Stimulated activated CD8-positive, alpha-beta memory T cell treated with anti-CD3 and anti-CD28 coated beads, Interleukin-4, amount 100 ng/mL, for 24 hours (primary cell): ENCODE data around the gene DNASE1L3.

Experiments
- DNase-seq: peaks from one replicate; pipeline ENCODE4 v3.0.0-alpha.2; 2020; ENCODE audit warnings: low read depth

Gene DNASE1L3

DNA sequence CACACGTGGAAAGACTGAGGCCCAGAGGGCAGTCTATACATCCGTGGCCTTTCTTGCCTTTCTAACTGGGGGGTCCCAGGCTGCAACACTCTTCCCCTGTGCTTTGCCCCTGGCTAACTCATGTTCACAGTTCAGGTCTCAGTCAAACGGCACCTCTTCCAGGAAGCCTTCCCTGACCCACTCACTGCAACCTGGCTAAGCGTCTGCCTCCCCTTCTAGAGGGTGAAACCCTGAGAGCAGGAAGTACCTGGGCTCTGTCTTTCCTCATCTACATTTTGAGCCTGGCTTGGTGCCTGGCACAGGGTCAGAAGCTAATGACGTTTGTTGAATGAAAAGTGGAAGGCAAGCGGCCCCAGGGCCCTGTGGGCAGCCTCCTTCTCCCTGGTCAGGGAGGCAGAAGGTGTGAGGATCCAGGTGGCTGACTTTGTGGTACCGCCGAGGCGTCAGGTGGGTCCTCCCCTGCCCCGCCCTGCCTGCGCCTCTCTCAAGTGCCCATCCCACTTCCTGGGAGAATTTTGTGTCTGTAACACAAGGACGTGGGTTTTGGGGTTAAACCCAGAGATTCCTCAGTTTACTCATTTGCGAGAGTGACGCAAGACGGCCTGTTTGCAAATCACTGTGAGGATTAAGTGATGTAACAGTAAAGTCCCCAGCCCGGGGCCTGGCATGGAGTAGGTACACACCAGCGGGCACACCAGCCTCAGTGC, 32.1 kb downstream of the DNASE1L3 start:
- DNase-seq: no peak

DNA sequence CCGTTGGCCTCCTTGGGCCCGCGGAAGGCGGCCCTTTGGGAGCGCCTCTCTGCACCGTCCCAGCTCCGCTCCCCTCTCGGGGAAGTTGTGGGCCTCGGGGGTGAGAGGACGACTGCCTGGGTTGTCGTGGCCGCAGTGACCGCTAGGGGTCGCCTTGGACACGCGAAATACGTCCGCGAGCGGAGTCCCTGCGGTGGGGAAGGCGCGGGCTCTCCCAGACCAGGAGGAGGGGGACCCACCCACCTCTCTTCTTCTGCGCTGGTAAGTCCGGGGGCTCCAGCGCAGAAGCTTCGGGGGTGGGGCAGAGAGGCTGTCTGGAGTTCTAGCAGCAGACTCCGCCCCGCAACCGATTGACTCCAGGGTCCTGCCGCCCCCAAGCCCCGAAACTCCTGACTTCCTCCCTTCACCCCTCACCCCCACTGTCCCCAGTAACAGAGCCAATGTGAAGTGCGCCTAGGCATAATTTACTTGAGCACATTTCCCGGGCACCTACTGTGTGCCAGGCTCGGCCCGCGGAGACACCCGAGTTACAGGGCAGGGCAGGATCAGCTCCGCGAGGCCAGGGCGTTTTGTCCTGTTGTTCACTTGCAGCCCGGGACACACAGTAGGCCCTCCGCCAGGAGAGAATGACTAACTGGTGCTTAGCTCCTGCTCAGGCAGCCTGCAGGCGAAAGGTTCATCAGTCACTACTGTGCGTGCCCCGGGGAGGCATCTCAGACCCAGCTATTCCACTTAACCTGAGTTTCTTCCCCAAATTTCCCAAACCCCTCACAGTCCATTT, 32.8 kb downstream of the DNASE1L3 start:
- DNase-seq: peak; percentile 84

GRCh38 chr3:58176827-58177489, 33.8 kb downstream of the DNASE1L3 start:
- no peak for DNase-seq

DNA sequence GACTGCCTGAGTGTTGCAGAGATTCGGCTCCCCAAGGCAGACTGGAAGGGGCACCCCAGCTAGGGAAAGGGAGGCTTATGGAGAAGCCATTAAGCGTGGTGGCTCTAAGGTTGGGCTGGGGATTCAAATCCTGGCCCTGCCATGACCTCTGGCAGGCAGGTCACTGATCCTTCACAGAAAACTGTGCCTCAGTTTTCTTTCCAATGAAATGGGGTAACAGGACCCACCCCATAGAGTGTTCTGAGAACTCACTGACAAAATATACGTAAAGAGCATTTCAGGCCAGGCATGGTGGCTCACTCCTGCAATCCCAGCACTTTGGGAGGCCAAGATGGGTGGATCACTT, 34.6 kb downstream of the DNASE1L3 start:
- DNase-seq: no peak

GRCh38 chr3:58175437-58176184, 35.2 kb downstream of the DNASE1L3 start:
- no peak for DNase-seq

DNA sequence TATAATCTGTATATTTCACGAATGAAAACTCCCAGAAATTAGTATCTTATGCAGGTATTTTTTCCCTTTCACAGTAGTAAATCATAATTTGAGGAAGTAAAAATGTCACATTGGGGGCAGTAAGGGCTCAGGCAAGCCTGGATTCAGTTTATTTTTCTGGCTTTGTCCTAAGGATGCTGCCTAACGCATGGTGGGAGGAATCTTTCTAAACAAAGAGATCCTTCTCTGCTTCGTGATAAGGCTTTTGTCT, 35.7 kb downstream of the DNASE1L3 start:
- no peak for DNase-seq

DNA sequence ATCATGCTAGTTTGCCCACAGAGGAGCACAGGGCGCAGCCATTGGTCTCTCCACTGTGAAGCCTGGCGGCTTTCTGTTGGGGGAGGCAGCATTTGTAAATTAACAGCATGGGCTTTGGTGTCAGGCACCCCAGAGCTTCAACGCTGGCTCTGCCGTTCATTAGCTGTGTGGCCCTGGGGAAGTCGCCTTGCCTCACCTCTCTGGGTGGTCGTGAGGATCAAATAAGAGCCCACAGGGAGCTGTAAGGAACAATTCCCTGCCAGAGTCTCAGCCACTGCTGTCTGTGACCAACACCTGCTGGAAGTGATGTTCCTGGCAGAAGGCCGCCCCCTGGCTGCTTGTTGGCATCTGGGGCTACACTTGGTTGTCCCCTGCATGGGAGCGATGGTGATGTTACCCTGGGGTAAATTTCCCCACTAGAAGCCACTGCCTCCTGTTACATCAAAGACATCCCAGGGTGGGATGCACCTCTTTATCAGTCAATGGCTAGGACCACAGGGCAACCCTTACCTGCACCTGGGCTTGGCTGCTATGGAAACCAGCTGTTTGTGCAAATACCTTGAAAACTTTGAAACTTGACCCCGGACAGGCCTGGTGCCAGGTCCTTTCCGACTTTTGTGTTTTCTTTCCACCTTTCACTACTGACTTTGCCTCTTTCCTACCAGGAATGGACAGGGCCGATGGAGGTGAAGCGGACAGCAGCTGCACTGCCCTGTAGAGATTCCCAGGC, 36.9 kb downstream of the DNASE1L3 start:
- no peak for DNase-seq

- DNase-seq: no peak
Measured at GRCh38 chr3:58173029-58173668, 37.6 kb downstream of the DNASE1L3 start.

GRCh38 chr3:58171126-58171525, 39.6 kb downstream of the DNASE1L3 start:
- no peak for DNase-seq

GRCh38 chr3:58170376-58170775, 40.4 kb downstream of the DNASE1L3 start:
- DNase-seq: no peak

- no peak for DNase-seq
Measured at GRCh38 chr3:58169371-58169770, 41.4 kb downstream of the DNASE1L3 start.

DNA sequence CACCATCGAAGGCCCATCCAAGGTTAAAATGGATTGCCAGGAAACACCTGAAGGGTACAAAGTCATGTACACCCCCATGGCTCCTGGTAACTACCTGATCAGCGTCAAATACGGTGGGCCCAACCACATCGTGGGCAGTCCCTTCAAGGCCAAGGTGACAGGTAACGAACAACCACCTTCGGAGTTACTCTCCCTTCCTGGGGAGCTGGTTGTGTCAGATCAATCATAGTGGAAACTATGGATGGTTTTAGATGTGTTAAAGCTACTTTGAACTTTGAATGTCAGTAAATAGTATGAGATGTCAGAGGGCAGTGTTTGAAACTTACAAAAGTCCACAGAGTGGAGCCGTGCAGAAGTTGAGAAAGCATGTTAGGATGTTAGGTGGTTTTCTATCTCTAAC, 42.3 kb downstream of the DNASE1L3 start:
- DNase-seq: no peak

DNA sequence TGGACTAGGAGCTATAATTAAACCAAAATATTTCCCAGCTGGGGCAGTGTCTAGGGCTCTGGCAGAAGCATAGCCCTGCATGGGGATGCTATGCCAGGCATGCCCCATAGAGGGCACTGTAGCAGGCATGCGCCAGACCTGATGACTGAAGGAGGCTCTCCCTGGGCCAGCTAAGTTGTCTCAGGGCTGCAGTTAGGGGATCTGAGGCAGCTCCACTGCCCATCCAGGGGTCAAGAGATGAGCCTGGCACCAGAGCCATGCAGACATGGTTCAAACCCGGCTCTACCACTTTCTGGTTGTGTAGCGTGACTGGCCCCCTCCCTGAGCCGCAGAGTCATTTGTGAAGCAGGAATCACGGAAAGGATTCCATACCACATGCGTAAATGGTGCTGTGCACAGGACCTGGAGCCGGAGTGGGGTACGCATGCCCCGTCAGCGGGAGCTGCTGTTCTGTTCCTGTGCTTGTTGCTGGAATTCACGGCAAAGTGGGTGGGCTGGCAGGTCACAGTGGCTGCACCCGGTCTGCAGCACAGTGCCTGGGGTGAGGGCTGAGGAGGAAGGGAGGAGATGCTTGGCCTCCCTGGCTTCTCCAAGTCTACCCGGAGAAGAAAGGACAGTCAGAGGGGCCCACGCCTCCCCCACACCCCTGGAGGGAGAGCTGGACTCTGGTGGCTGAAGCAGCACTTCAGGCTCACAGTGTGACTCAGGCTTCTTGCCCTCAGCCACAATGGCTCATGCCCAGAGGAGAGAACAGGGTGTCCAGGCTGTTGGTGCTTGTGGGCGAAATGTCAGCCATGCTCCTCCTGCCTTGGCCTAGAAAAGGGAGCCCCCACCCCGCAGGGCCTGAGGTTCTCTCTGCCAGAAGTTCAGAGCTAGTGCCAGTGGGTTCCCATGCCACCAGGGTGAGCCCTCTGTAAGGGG, 43.1 kb downstream of the DNASE1L3 start:
- DNase-seq: peak; percentile 52

DNA sequence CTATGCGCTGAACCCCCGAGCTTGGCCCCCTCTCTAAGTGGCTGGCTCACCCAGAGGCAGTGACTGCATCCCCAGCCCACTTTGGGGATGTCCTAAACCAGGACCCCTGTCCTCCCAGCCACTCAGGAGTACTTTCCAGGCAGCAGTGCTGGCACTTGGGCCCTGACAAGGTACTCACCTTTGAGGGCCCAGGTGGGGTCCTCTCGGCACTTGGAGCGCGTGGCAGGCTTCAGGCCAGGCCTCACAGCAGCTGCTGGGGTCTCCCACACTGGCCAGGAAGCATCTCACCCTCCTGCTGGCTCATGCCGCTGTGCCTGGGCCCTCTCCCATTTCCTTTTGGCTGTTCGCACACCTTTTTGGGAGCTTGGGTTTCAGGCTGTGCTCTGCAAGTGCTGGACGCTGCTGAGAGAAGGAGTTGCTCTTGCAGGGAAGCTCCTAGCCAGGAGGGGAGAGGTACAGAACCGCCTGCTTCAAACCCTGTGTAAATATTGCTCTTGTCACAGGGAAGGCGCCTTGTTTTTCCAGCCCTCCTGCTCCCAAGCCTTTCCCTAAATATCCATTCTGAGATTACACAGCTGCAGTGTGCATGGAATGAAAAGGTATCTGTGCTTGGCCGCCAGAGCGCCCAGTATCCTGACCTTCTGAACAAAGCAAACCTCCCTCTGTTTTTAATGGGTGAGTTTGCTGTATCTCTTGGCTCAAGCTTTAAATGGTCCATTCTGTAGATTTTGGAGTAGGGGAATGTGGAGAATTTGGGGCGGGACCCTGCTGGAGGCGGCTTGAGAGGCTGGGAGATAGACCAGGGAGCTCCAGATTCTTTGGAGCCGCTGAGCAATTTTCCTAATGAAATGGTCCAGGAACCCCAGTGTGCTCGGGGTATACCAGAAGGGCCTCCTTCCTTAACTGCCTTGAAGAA, 45.6 kb downstream of the DNASE1L3 start:
- no peak for DNase-seq

GRCh38 chr3:58164199-58164879, 46.4 kb downstream of the DNASE1L3 start:
- no peak for DNase-seq

DNA sequence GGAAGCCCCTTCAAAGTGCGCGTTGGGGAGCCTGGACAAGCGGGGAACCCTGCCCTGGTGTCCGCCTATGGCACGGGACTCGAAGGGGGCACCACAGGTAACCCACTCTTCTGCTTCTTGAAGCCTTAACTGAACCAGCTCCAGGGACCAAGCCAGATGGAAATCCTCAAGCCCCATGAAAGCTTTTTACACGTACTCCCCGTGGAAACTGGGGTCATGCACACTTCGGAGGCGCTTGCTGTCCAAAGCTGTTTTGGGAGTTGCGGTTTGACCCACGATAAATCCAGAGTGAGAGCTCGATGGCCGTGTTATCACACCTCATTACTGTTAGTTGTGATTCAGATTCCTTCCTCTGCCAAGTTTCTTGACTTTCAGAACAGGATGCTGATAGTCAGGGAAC, 47.5 kb downstream of the DNASE1L3 start:
- no peak for DNase-seq

- DNase-seq: no peak
Measured at GRCh38 chr3:58161435-58162398, 49.1 kb downstream of the DNASE1L3 start.

- DNase-seq: no peak
Measured at GRCh38 chr3:58160399-58160798, 50.4 kb downstream of the DNASE1L3 start.
